ENCODE data around the gene PDE4B. TPM values are rescaled to one million over a fixed set of nuclear protein-coding genes. Genes with fewer than 3 reads are reported as not detected.
A peak's percentile ranks its signal among the peaks of the same experiment; 100 is the strongest.

PDE4B gene
- polyA plus RNA-seq, 1 donor (not counting 4 experiments of a cell fraction or from before 2014, with no cell fraction given) = 0.29 TPM

DNA sequence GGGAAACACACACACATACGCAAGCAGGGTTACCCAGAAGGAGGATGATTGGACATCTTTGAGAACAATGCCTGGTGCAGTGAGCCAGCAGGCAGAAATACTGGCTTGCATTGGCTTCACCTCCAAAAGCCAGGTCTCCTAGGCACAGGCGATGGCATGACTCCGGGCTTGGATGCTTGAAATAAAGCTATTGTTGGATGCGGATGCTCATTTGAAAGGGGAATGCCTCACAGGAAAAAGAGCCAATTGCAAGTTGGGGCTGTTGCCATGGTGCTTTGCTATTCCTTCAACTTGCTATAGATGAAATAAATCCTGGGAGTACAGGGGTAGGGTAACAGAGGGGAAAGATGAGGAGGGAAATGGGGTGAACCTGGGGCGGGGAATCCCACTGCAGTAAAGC is 560.6 kb downstream of the PDE4B start:
- no peaks in the 10 kb centered on the region for H3K9me1 ChIP-seq (ENCODE audit: control insufficient read depth, extremely low read depth, insufficient read depth, low read length)
- no peak overlapping the region for H2AFZ ChIP-seq (ENCODE audit: control insufficient read depth, low read length)
- no peaks in the 10 kb centered on the region for H3K9me3 ChIP-seq (ENCODE audit: control insufficient read depth, low read depth, low read length)
- H4K20me1 ChIP-seq (ENCODE audit: control insufficient read depth, extremely low read depth, insufficient read depth, low read length) = no peaks in the 10 kb centered on the region
- no peak overlapping the region for H3K9ac ChIP-seq (ENCODE audit: control insufficient read depth, extremely low read depth, insufficient read depth, low read length)
- H3K4me3 ChIP-seq (ENCODE audit: control insufficient read depth in 2 of 3, extremely low read depth in 1 of 3, insufficient read depth in 2 of 3, low read depth in 1 of 3, low read length in 3 of 3) = no peak overlapping the region
- no peak overlapping the region for H3K27ac ChIP-seq (ENCODE audit: control insufficient read depth, insufficient read depth, low read length)
- H3K79me2 ChIP-seq (ENCODE audit: control insufficient read depth, insufficient read depth, low read length) = no peaks in the 10 kb centered on the region
- no peak overlapping the region for H3K4me2 ChIP-seq (ENCODE audit: control insufficient read depth, extremely low read depth, insufficient read depth, low read depth, low read length)
- no peak for TF ChIP-seq EZH2 (IDR thresholded peaks at IDR 0.05; ENCODE audit: low read length)
- TF ChIP-seq, protein P1, sequence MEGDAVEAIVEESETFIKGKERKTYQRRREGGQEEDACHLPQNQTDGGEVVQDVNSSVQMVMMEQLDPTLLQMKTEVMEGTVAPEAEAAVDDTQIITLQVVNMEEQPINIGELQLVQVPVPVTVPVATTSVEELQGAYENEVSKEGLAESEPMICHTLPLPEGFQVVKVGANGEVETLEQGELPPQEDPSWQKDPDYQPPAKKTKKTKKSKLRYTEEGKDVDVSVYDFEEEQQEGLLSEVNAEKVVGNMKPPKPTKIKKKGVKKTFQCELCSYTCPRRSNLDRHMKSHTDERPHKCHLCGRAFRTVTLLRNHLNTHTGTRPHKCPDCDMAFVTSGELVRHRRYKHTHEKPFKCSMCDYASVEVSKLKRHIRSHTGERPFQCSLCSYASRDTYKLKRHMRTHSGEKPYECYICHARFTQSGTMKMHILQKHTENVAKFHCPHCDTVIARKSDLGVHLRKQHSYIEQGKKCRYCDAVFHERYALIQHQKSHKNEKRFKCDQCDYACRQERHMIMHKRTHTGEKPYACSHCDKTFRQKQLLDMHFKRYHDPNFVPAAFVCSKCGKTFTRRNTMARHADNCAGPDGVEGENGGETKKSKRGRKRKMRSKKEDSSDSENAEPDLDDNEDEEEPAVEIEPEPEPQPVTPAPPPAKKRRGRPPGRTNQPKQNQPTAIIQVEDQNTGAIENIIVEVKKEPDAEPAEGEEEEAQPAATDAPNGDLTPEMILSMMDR (optimal IDR thresholded peaks at IDR 0.05 in 1 of 3, IDR thresholded peaks at IDR 0.05 in 1 of 3, conservative IDR thresholded peaks at IDR 0.05 in 1 of 3; ENCODE audit: extremely low read depth in 1 of 3, insufficient read depth in 2 of 3, low read length in 3 of 3) = no peak
- H3K27me3 ChIP-seq (ENCODE audit: control insufficient read depth, extremely low read depth, insufficient read depth, low read length) = peaks cover 6% of the 10 kb centered on the region
- dilution Hi-C loops (cut with MboI; ENCODE audit: extremely low pct_ligation_motif_present, low sequenced_read_pairs) = no loop called here
- no peak for DNase-seq (ENCODE audit: low read depth, low spot score)
- no peak for FAIRE-seq
- H3K4me1 ChIP-seq (ENCODE audit: control insufficient read depth, extremely low read depth, insufficient read depth, low read length) = no peaks in the 10 kb centered on the region
- H3K36me3 ChIP-seq (ENCODE audit: control insufficient read depth in 2 of 2, extremely low read depth in 1 of 2, insufficient read depth in 2 of 2, low read length in 2 of 2) = no peaks in the 10 kb centered on the region

DNA sequence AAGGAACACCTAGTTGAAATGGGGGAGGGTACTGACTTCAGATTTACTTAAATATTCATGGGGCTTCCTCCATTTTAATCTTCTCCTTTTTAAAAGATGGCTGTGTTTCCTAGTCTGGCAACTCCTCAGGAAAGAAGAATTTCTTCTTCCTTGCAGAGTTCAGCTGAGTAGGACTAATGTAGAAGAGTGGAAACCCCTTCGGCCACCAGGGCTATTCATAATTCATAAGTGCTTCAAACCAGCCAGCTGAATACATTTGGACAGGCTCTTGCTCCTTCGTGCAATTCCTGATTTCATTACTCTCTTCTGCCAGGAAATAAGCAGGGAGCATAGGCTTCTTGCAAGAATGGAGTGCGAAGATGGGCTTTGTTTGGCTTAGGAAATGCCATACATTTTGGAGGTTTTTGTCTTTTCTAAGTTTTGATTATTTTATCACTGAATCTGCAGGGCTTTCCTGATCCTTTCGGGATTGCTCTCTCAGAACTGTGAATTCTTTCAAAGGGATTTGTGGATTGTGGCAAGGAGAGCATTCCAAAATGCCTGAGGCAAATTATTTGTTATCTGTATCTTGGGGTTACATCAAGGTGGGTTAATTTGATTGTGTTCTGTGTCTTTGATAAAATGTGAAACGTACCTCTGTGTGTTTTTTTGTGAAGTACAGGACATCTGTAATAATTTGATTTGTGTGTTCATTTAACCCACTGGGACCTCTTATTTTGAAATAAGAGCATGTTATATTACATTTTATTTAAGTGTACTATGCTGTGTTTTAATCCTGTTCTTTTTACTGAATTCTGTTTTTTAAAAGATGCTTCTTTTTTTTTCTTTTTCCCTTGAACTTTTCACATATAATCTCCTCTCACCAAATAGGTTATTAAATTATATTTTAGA is 561.9 kb downstream of the PDE4B start:
- Histone ChIP-seq H4K20me1 (ENCODE audit: control insufficient read depth, extremely low read depth, insufficient read depth, low read length) (no peaks in the 10 kb centered on the region), H3K4me1 (ENCODE audit: control insufficient read depth, extremely low read depth, insufficient read depth, low read length) (no peaks in the 10 kb centered on the region), H3K27ac (ENCODE audit: control insufficient read depth, insufficient read depth, low read length) (no peak overlapping the region), H3K4me2 (ENCODE audit: control insufficient read depth, extremely low read depth, insufficient read depth, low read depth, low read length) (no peak overlapping the region), H2AFZ (ENCODE audit: control insufficient read depth, low read length) (no peak overlapping the region), H3K36me3 (ENCODE audit: control insufficient read depth in 2 of 2, extremely low read depth in 1 of 2, insufficient read depth in 2 of 2, low read length in 2 of 2) (no peaks in the 10 kb centered on the region), H3K27me3 (ENCODE audit: control insufficient read depth, extremely low read depth, insufficient read depth, low read length) (peaks cover 6% of the 10 kb centered on the region), H3K9me3 (ENCODE audit: control insufficient read depth, low read depth, low read length) (no peaks in the 10 kb centered on the region), H3K79me2 (ENCODE audit: control insufficient read depth, insufficient read depth, low read length) (no peaks in the 10 kb centered on the region), H3K9me1 (ENCODE audit: control insufficient read depth, extremely low read depth, insufficient read depth, low read length) (no peaks in the 10 kb centered on the region), H3K9ac (ENCODE audit: control insufficient read depth, extremely low read depth, insufficient read depth, low read length) (no peak overlapping the region), H3K4me3 (ENCODE audit: control insufficient read depth in 2 of 3, extremely low read depth in 1 of 3, insufficient read depth in 2 of 3, low read depth in 1 of 3, low read length in 3 of 3) (no peak overlapping the region)
- dilution Hi-C loops (cut with MboI; ENCODE audit: extremely low pct_ligation_motif_present, low sequenced_read_pairs) = no loop called here
- DNase-seq (ENCODE audit: low read depth, low spot score) (no peak), FAIRE-seq (peak; percentile 61)
- TF ChIP-seq, protein P1 (optimal IDR thresholded peaks at IDR 0.05 in 1 of 3, IDR thresholded peaks at IDR 0.05 in 1 of 3, conservative IDR thresholded peaks at IDR 0.05 in 1 of 3; ENCODE audit: extremely low read depth in 1 of 3, insufficient read depth in 2 of 3, low read length in 3 of 3) = no peak
- TF ChIP-seq EZH2 (IDR thresholded peaks at IDR 0.05; ENCODE audit: low read length) = no peak

Measured in keratinocyte (primary cell).